K562 (cell line): ENCODE results near the gene ABCA7. TPM values are rescaled to one million over a fixed set of nuclear protein-coding genes. Genes with fewer than 3 reads are reported as not detected.

Experiments
- ARID2 ChIP-seq: fragments of 450-650 bp; IDR thresholded peaks from 2 replicates; pipeline ENCODE4 v1.6.1; 2017; ENCODE audit warnings: antibody characterized with exemption, mild to moderate bottlenecking
- ARID4B ChIP-seq: sonication (generic); formaldehyde crosslinking; IDR thresholded peaks from 2 replicates; pipeline ENCODE4 v1.8.0; 2022; ENCODE audit warnings: mild to moderate bottlenecking, missing genetic modification reagents
- BMI1 ChIP-seq: fragments of 150-350 bp; IDR thresholded peaks from 2 replicates; pipeline ENCODE4 v1.6.1; 2014; ENCODE audit warnings: low read length
- CGGBP1 ChIP-seq: fragments of 250-450 bp; sonication (Bioruptor Pico); IDR thresholded peaks from 2 replicates; pipeline ENCODE4 v1.9.0; 2021; ENCODE audit warnings: mild to moderate bottlenecking
- CREM ChIP-seq: IDR thresholded peaks from 2 replicates; pipeline ENCODE4 v1.6.1; 2014; ENCODE audit warnings: antibody characterized with exemption, low read depth
- DDX20 ChIP-seq: fragments of 450-650 bp; IDR thresholded peaks from 2 replicates; pipeline ENCODE4 v1.6.1; 2016; ENCODE audit warnings: missing genetic modification characterization, low read depth, mild to moderate bottlenecking, missing compliant biosample characterization, moderate library complexity
- EP300 ChIP-seq: IDR thresholded peaks from 2 replicates; pipeline ENCODE4 v1.6.1; 2012; ENCODE audit warnings: low read length, improper control_type of control experiment
- ERF ChIP-seq: fragments of 450-650 bp; formaldehyde crosslinking; IDR thresholded peaks from 2 replicates; pipeline ENCODE4 v1.4.0; 2020; ENCODE audit warnings: mild to moderate bottlenecking, mixed read lengths
- EZH2 ChIP-seq: IDR thresholded peaks from 2 replicates; pipeline ENCODE4 v1.6.1; 2012; ENCODE audit warnings: low read depth, mild to moderate bottlenecking, inconsistent platforms, low read length, borderline replicate concordance
- MAFF ChIP-seq: IDR thresholded peaks from 2 replicates; pipeline ENCODE4 v1.6.1; 2012; ENCODE audit warnings: low read length, improper control_type of control experiment
- MBD1 ChIP-seq: fragments of 250-450 bp; sonication (Bioruptor Pico); IDR thresholded peaks from 2 replicates; pipeline ENCODE4 v1.8.0; 2022; ENCODE audit warnings: inconsistent platforms
- MBD2 ChIP-seq: sonication (generic); IDR thresholded peaks from 2 replicates; pipeline ENCODE4 v1.6.1; 2016; ENCODE audit warnings: low read depth, borderline replicate concordance
- NCOA6 ChIP-seq: fragments of 450-650 bp; IDR thresholded peaks from 2 replicates; pipeline ENCODE4 v1.6.1; 2017; ENCODE audit warnings: mild to moderate bottlenecking
- PRMT5 ChIP-seq: sonication (generic); formaldehyde crosslinking; IDR thresholded peaks from 2 replicates; pipeline ENCODE4 v1.5.0; 2020; ENCODE audit warnings: missing genetic modification reagents
- PTTG1 ChIP-seq: fragments of 450-650 bp; IDR thresholded peaks from 2 replicates; pipeline ENCODE4 v1.6.1; 2016; ENCODE audit warnings: low read depth, mild to moderate bottlenecking, missing genetic modification characterization, missing compliant biosample characterization
- RBM25 ChIP-seq: fragments of 200-400 bp; formaldehyde crosslinking; IDR thresholded peaks from 2 replicates; pipeline ENCODE4 v1.6.1; 2018; ENCODE audit warnings: low read length, low read depth, moderate library complexity; ENCODE audit not compliant: severe bottlenecking
- SIN3B ChIP-seq: fragments of 450-650 bp; IDR thresholded peaks from 2 replicates; pipeline ENCODE4 v1.6.1; 2017; ENCODE audit warnings: low read depth, mild to moderate bottlenecking, moderate library complexity
- STAG1 ChIP-seq: sonication (generic); formaldehyde crosslinking; IDR thresholded peaks from 2 replicates; pipeline ENCODE4 v1.5.0; 2020; ENCODE audit warnings: missing genetic modification reagents, borderline replicate concordance
- TCF15 ChIP-seq: fragments of 250-450 bp; sonication (Bioruptor Pico); IDR thresholded peaks from 2 replicates; pipeline ENCODE4 v1.8.0; 2022; ENCODE audit warnings: moderate library complexity, mild to moderate bottlenecking, inconsistent platforms
- ZBTB17 ChIP-seq: fragments of 450-650 bp; formaldehyde crosslinking; IDR thresholded peaks from 2 replicates; pipeline ENCODE4 v1.4.0; 2020; ENCODE audit warnings: mild to moderate bottlenecking
- ZFPM2 ChIP-seq: fragments of 250-450 bp; sonication (Bioruptor Pico); IDR thresholded peaks from 2 replicates; pipeline ENCODE4 v1.5.1; 2022; ENCODE audit warnings: mild to moderate bottlenecking
- ZNF551 ChIP-seq: fragments of 250-450 bp; sonication (Bioruptor Pico); IDR thresholded peaks from 2 replicates; pipeline ENCODE4 v1.5.0; 2021; ENCODE audit warnings: mild to moderate bottlenecking, moderate library complexity
- ZNF75A ChIP-seq: fragments of 450-650 bp; formaldehyde crosslinking; IDR thresholded peaks from 2 replicates; pipeline ENCODE4 v1.4.0; 2020; ENCODE audit warnings: mild to moderate bottlenecking
- polyA plus RNA-seq, 8 experiments: library from polyadenylated mRNA; depleted of rRNA in 4 of 8; stranded (reverse) in 5 of 8; unstranded in 3 of 8; fragments of >200 nt; fragmentation: Nextera tagmentation in 2 of 8; fragmentation: Illumina TruSeq in 1 of 8; extraction: Ambion mirVana in 2 of 8; extraction: Trizol in 1 of 8; gene quantifications; 2 replicates each; pipeline versions ENCODE4 v1.2.1 to v1.2.3, GENCODE V29; 2011 to 2014; ENCODE audit warnings: inconsistent platforms in 1 of 8, missing spikeins in 1 of 8
- total RNA-seq, 7 experiments: library from RNA; depleted of rRNA in 6 of 7; stranded (reverse); fragments of >200 nt in 6 of 7; fragmentation: Illumina TruSeq in 2 of 7; extraction: Trizol in 2 of 7; gene quantifications; 2 replicates each; pipeline versions ENCODE4 v1.2.1 to v1.2.3, GENCODE V29; 2011 to 2021; ENCODE audit warnings: low replicate concordance in 1 of 7

Gene ABCA7
- total and polyA plus RNA-seq, 9 of the 15 experiments (the other 6 are each of a cell fraction or from before 2014, with no cell fraction given): 2.3 to 96.1 (median 31.2) TPM

- no peak for TF ChIP-seq NCOA6
- TF ChIP-seq ZNF551 (CRISPR knock-in tag): no peak
- no peak for TF ChIP-seq PRMT5 (CRISPR knock-in tag)
- TF ChIP-seq ZFPM2: no peak
- TF ChIP-seq TCF15: no peak
- TF ChIP-seq ARID2: no peak
- no peak for TF ChIP-seq SIN3B
- TF ChIP-seq MBD2: no peak
- TF ChIP-seq ERF (CRISPR knock-in tag): no peak
- no peak for TF ChIP-seq DDX20 (tag)
- no peak for TF ChIP-seq EZH2
- TF ChIP-seq BMI1: no peak
- TF ChIP-seq MAFF: no peak
- peak; percentile 58; the same call in 1 of the 2 replicates for TF ChIP-seq MBD1 (CRISPR knock-in tag)
- TF ChIP-seq RBM25: no peak
- TF ChIP-seq ZNF75A (CRISPR knock-in tag): no peak
- no peak for TF ChIP-seq EP300
- no peak for TF ChIP-seq ZBTB17 (CRISPR knock-in tag)
- TF ChIP-seq CREM: 0 out of 2 replicates have a peak, but pooled peaks have one; percentile 26
- TF ChIP-seq PTTG1 (tag): no peak
- no peak for TF ChIP-seq CGGBP1 (CRISPR knock-in tag)
- TF ChIP-seq STAG1 (CRISPR knock-in tag): no peak
- TF ChIP-seq ARID4B (CRISPR knock-in tag): peak; percentile 70; the same call in 1 of the 2 replicates
Measured at GRCh38 chr19:1112268-1113029, 72.5 kb downstream of the ABCA7 start (continued).
